Stimulated activated CD8-positive, alpha-beta memory T cell treated with anti-CD3 and anti-CD28 coated beads, Interleukin-2, amount 100 ng/mL, for 1 hour (primary cell): Measurements from ENCODE around the gene BEST2.

Source experiments
- DNase-seq, 2 donors: peaks; one replicate each; pipeline ENCODE4 v3.0.0-alpha.2; 2020; ENCODE audit warnings: low read depth in 2 of 2

BEST2 gene

GRCh38 chr19:12800923-12801465 lies 49.4 kb downstream of the BEST2 start:
- no peak for DNase-seq

- DNase-seq = no peak
These were observed 50.1 kb downstream of the BEST2 start, which contains the start of the genes PRDX2 and THSD8 for GRCh38 chr19:12801466-12802266. TSS of gene PRDX2 (minus strand) at chr19:12801800. CDS start at chr19:12801261, 539 bp downstream. TSS of gene THSD8 (plus strand) at chr19:12802069. CDS start at chr19:12802072, 3 bp downstream.

- DNase-seq = no peak
These were observed 50.9 kb downstream of the BEST2 start for GRCh38 chr19:12802267-12803106.

- no peak for DNase-seq
These were observed 52.5 kb downstream of the BEST2 start for GRCh38 chr19:12804051-12804450.

GRCh38 chr19:12806242-12807081 lies 54.9 kb downstream of the BEST2 start, which contains the start of gene RNASEH2A:
TSS of gene RNASEH2A (plus strand) at chr19:12806584. CDS start at chr19:12806674, 90 bp downstream.
- peak; percentile 71 to 74 for DNase-seq
